ENCODE results near the gene SLC39A13.
A peak's percentile ranks its signal among the peaks of the same experiment; 100 is the strongest.

The SLC39A13 gene

DNA sequence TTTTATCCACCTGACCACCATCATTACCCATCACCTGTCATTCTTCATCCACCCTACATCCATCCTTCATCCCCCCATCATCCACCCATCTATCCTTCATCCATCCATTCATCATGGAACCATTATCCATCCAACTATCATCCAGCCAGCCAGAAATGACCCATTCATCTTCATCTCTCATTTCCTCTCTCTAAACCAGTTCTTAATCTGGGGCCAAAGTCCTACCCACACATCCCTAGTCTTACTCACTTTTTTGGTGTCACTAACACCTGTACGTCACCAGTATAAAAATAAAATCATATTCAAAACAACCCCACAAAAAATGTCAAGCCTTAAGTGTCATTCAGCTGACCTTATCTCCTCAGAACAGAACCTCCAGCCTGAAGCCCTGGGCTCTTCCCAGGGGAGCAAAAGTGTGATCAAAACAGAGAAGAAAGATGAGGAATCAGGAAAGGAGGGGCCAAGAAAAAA is 42.3 kb upstream of the SLC39A13 start:
- DNase-seq (ENCODE audit: low read depth), result no peak
- no peak overlapping the region for H3K4me3 ChIP-seq (ENCODE audit: control insufficient read depth, low read depth, low read length)
- TF ChIP-seq, protein P1, sequence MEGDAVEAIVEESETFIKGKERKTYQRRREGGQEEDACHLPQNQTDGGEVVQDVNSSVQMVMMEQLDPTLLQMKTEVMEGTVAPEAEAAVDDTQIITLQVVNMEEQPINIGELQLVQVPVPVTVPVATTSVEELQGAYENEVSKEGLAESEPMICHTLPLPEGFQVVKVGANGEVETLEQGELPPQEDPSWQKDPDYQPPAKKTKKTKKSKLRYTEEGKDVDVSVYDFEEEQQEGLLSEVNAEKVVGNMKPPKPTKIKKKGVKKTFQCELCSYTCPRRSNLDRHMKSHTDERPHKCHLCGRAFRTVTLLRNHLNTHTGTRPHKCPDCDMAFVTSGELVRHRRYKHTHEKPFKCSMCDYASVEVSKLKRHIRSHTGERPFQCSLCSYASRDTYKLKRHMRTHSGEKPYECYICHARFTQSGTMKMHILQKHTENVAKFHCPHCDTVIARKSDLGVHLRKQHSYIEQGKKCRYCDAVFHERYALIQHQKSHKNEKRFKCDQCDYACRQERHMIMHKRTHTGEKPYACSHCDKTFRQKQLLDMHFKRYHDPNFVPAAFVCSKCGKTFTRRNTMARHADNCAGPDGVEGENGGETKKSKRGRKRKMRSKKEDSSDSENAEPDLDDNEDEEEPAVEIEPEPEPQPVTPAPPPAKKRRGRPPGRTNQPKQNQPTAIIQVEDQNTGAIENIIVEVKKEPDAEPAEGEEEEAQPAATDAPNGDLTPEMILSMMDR (conservative IDR thresholded peaks at IDR 0.05; ENCODE audit: control insufficient read depth, insufficient read depth, low read depth, low read length), result no peak

DNA sequence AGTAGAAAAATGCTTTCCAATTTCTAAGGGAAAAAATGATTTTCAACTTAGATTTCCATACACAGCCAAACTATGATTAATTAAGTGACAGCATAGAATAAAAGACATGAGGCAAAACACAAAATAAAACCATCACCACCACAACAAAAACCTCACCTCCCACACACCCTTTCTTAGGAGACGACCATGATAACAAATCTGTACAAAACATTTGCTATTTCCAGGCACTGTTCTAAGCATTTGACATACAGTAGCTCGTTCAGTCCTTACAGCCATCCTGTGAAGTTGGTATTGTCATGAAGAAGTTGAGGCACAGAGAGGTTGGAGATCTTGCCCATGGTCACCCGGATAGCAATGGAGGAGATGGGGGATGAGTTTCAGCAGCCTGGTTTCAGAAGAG is 38.7 kb upstream of the SLC39A13 start:
- no peak overlapping the region for H3K4me3 ChIP-seq (ENCODE audit: control insufficient read depth, low read depth, low read length)
- no peak for DNase-seq (ENCODE audit: low read depth)
- TF ChIP-seq, protein P1 (conservative IDR thresholded peaks at IDR 0.05; ENCODE audit: control insufficient read depth, insufficient read depth, low read depth, low read length), result no peak

GRCh38 chr11:47372422-47372821 is 36.0 kb upstream of the SLC39A13 start:
- no peak for DNase-seq (ENCODE audit: low read depth)
- TF ChIP-seq, protein P1 (conservative IDR thresholded peaks at IDR 0.05; ENCODE audit: control insufficient read depth, insufficient read depth, low read depth, low read length), result no peak
- no peak overlapping the region for H3K4me3 ChIP-seq (ENCODE audit: control insufficient read depth, low read depth, low read length)

- H3K4me3 ChIP-seq (ENCODE audit: control insufficient read depth, low read depth, low read length), result no peak overlapping the region
- peak; percentile 67 for DNase-seq (ENCODE audit: low read depth)
Observed at GRCh38 chr11:47373876-47374719, 34.3 kb upstream of the SLC39A13 start.

GRCh38 chr11:47374720-47375019 is 33.7 kb upstream of the SLC39A13 start:
- TF ChIP-seq, protein P1 (conservative IDR thresholded peaks at IDR 0.05; ENCODE audit: control insufficient read depth, insufficient read depth, low read depth, low read length), result no peak
- no peak for DNase-seq (ENCODE audit: low read depth)
- no peak overlapping the region for H3K4me3 ChIP-seq (ENCODE audit: control insufficient read depth, low read depth, low read length)

More at GRCh38 chr11:47373876-47374719, 34.3 kb upstream of the SLC39A13 start:
- TF ChIP-seq, protein P1 (conservative IDR thresholded peaks at IDR 0.05; ENCODE audit: control insufficient read depth, insufficient read depth, low read depth, low read length), result peak; percentile 90

DNA sequence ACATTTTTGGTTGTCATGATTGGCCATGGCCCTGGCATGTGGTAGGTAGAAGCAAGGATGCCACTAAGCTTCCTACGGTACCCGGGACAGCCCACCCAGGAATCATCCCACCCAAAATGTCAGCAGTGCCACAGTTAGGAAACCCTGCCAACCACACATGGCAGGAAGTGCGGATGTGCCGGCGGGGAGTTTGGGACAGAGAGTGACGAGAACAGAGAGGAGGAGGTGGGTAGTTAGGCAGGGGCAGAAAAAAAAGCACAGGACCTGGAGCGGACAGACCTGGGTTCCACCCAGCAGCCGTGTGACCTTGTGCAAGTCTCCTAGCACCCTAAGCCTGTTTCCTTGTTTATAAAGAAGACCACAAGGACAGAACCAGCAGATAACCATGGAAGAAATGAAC is 33.4 kb upstream of the SLC39A13 start:
- no peak overlapping the region for H3K4me3 ChIP-seq (ENCODE audit: control insufficient read depth, low read depth, low read length)
- TF ChIP-seq, protein P1 (conservative IDR thresholded peaks at IDR 0.05; ENCODE audit: control insufficient read depth, insufficient read depth, low read depth, low read length), result no peak
- DNase-seq (ENCODE audit: low read depth), result no peak

Measured in fibroblast of mammary gland (primary cell).